Inferior parietal cortex (tissue), 1 donor: ENCODE results near the gene GALNTL6.
A peak's percentile ranks its signal among the peaks of the same experiment; 100 is the strongest.

ENCODE experiments used
- DNase-seq: peaks from one replicate; pipeline ENCODE4 v3.0.0-alpha.2; 2016; ENCODE audit errors: extremely low spot score

The GALNTL6 gene

DNA sequence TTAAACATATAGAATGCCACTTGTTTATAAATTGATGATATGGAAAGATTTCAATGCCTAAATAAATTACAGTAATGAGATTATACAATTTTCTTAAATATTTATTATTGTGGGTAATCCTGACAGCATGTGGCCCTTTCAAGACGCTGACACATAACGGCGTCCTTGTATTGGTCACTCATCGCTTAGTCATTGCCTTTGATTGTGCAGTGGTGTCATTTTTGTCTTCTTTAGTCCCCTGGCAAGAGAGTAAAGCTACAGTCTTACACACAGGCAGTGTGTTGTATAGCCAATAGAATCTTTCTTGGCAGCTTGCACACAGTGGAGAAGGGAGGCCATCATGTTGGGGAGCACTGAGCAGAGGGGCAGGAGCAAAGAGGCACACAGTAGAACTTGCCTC lies 993.6 kb downstream of the GALNTL6 start:
- DNase-seq: no peak

DNA sequence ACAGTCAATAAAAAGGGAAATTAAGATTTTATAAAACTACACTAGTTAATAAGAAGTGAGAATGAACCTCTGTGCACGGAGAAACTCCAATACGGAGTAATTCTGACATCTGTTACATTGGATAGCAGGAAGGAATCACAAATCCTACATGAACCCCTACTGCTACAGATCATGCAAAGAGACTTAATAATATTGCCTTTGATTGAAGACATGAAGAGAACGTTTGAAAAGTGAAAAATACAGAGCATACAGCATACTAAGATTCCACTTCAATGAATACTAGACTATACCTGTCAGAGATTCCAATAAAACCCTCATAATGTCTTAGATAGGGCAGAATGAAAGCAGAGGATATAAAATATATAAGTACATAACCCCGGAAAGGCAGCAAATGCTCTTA lies 995.0 kb downstream of the GALNTL6 start:
- no peak for DNase-seq

DNA sequence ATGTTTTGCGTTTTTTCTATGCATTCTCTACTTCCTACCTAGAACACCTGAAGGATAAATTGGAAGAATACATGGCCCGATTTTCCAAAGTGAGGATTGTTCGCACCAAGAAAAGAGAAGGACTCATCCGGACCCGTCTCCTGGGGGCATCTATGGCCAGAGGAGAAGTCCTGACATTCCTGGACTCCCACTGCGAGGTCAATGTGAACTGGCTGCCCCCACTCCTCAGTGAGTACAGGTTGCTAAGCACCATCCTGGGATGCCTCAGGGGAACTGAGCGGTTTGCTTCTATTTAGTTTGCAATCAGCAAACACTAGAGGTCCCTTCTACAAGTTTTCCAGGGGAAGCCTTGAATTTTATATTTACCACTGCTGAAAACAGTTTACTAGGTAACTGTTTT lies 996.1 kb downstream of the GALNTL6 start:
- DNase-seq: no peak

DNA sequence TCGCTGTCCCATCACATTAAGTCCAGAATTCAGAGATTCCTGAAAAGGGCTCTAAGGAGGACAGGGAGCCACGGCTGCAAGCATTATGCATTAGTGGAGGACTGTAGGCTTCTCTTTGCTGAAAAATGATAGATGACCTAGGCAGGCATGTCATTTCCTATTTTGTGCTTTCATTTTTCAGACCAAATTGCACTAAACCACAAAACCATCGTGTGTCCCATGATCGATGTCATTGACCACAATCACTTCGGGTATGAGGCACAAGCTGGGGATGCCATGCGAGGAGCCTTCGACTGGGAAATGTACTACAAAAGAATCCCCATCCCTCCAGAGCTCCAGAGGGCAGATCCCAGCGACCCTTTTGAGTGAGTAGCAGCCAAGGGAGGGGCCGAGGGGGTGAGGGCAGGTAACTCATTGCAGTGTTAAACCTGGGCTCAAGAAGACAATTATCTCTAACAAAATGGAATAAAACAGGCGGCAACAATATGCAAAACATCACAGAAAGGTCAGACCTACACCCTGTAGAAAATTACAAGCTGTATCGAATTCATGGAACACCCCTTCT lies 1000.2 kb downstream of the GALNTL6 start:
- DNase-seq: no peak

DNA sequence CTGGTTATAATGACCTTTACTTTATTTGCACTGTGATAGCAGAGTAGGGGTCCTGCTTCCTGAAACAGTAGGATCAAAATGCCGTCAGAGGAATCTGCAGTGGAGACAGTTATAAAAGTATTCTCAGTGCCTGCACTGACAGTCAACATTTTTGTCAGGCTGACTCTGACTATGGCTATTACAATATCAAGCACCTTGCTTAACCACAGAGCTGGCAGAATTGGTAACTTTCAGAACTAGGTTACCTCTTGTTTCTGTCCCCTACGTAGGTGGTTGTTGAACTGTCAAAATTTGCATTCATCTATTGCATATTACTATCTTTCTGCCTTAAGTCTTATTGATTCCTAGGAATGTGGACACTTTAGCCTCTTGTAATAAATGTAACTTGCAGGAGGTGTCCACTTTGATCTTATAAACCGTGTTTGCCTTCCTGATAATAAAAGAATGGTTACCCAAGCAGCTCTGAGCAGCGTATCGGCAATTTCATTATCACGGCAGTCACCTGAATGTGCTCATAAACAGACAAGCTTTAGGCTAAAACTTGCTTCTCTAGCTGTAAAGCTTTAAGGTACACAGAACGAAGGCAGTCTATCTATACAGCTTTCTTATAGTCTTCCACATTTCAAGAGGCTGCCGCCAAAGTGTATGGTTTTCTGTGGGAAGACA lies 1002.4 kb downstream of the GALNTL6 start:
- no peak for DNase-seq

DNA sequence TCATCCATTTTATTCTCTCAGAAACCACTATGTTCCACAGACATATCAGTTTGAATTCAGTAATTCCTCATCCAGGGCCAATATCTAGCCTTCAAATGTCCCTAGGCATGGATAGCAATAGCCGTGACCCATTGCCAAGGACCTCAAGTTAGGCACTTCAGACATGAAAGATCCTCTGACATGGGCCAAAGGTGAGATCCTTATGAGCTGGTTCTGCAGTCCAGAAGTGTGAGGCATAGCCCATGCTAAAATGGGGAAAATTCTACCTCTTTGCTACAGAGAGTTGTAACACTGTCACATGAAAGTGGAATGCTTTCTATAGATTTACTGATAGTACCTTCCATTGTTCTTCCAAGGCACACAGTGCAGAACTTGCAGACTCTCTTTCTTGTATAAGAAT lies 1005.7 kb downstream of the GALNTL6 start:
- no peak for DNase-seq

DNA sequence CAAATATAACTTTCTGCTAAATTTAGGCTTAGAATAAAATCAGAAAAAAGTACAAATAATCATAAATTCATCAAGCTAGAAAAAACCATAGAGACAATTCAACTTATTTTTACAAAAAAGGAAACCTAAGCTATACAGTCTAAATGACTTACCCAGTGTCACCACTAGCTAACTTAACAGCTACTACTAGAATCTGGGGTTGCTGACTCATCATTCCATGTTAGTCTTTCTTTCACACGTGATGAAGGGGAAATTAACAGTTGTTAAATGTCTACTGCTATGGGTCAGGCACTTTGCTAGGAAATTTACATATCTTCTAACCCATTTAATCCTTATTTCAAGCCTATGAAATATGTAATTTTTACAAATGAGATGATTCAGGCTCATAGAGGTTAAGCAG lies 1006.1 kb downstream of the GALNTL6 start:
- no peak for DNase-seq

DNA sequence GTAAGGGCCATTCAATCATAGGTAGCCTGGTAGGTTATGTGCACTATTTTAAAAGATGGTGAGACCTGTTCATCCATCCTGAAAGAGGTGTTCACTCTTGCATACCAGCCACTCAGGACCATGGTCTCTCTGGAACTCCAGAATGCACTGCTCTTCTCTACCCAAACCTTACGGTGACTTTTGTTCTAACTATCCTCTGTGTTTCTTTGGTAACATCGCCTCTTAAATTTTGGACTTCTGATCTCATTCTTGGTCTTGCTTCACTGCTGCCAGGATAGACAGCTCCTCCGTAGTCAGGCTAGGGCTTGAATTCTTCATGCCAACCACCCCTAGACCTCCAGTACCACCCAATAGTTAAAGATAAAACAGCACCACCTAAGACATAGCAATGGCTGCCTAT lies 1009.1 kb downstream of the GALNTL6 start:
- DNase-seq: no peak

DNA sequence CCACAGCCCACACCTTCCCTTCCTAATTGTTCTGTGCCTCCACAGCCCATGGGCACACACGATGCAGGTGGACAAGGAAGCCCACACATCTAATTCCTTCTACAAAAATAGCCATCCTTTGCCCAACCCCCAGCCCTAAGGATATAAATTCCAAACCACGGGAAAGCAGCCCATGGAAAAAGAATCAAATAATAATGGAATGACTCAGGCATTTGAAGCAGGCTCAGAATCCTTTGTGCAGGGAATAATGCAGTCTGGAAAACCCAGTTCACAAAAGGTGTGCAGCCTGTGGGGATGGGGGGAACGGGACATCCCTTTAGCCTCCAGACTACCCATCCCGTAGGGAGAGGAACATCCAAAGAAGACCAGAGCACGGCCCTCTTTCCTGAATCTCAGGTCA lies 1013.1 kb downstream of the GALNTL6 start:
- DNase-seq: no peak

DNA sequence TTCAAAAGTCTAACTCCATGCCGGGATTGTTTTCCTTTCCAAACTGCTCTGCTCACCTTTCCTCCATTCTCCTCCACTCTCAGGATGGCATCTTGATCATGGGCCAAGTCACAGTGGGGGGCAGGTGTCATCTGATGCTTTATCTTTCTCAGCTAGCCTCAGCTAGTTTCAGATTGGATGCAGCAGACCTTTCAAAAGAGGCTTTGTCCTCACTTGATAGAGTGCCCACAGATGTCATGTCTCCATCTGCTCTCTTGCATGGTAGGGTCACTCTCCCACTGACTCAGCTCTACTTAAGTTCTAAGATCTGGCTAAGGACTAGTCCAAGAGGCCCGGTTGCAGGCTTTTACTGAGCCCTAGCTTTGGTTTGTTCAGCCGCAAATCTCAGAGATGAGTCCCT lies 1013.7 kb downstream of the GALNTL6 start:
- DNase-seq: no peak

DNA sequence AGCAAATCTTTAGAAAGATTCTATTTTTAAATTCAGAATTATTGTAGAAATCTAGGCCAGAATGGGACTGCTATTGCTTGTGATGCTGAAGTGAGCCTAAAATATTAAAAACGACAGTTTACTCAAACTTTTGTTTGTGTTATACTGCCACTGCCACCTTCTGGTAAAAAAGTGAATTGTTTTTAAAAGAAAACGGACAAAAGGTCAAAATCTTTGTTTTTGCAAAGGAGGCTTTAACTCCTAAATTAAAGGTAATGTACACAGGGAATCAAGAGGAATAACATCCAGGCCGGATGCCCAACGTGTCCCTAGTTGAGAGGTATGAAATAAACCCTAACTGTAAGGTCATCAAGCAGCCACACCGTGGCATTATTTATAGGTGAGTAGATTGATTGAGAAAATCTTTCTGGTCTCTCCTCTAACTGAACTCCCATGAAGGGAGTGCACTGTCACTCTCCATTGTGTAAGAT lies 1017.1 kb downstream of the GALNTL6 start:
- peak; percentile 81 for DNase-seq

DNA sequence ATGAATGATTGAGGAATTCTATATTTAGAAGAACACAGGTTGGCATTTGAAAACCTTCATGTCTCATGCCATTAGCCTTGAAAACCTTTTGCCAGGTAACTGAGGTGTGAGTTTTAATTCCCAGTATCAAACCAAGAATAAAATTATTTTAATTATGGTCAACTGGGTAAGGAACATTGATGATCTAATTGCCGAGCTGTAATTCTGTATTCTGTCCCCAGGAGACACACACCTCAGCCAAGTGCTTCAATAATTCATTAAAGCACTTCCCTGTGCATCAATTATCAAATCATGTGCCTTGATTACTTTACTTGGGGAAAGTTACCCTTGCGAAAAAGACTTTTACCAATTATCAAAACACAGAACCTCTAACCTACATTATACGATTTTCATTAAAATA lies 1023.5 kb downstream of the GALNTL6 start:
- DNase-seq: no peak

DNA sequence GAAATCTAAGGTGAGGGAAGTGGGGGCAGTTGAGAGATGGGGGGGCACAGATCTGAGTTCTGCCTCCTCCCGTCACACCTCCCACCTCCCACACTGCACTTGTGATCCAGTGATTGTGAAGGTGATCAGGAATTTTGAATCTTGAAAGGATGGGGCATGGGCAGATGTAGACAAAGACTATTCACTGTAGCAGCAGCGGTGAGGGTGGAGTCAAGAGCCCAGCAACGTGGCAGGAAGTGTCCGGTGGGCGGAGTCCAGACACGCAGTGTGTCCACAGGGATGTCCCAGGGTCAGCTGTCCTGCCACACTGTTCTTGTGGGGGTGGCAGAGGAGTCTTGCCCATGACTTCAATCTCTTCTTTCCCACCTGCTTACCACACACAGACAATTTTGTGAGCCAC lies 1024.9 kb downstream of the GALNTL6 start:
- DNase-seq: no peak

DNA sequence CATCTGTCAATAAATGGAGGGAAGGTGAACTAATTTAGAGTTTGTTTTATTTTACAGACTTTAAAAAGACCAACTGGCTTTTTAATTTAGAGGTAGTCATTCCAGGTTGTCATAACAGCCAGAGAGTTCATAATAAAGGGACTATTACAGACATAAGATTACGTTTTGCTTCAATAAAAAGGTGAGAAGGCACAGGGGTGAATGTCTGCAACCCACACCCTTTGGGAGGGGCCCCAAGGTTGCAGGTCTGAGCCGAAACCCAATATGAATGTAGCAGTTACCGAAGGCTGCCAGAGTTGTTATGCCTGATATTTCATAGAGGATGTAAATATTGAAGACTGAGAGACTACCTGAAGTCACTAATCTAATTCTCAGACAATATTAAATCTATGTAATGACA lies 1025.7 kb downstream of the GALNTL6 start:
- no peak for DNase-seq

DNA sequence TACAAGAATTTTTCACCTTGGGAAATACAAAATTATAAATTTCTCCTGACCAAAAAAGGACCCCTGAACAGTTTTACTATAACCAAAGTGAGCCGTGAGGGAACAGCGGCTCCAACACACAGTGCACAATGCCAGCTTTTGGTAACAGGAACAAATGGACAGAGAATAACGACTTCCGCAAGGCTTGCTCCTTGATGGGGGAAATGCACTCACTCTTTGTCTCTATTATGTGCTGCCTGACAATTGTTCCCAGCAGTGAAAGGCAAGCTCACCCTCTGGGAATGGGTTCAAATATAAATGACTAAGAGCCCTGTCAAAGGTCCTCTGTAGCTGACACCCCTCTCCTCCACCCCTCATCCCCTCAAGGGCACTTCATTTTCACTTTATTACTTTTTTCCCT lies 1029.6 kb downstream of the GALNTL6 start:
- no peak for DNase-seq

DNA sequence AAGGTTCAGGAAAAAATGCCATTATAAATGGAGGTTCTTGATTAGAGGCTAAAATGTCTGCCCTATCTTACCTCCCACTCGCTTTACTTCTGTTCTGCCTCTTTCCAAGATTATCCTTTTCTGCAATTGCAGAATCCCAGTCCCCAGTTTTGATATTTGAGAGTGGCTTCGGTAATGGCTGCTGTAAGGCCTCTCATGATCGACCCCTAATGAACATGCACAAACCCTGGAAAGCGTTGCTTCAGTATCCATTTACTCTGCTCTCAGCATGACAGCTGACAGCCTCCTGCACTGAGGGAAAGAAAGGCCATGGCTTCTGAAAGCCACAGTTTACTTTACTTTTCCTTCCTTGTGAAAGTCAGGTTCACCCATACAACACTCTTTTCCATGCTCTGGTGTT lies 1030.0 kb downstream of the GALNTL6 start:
- no peak for DNase-seq

DNA sequence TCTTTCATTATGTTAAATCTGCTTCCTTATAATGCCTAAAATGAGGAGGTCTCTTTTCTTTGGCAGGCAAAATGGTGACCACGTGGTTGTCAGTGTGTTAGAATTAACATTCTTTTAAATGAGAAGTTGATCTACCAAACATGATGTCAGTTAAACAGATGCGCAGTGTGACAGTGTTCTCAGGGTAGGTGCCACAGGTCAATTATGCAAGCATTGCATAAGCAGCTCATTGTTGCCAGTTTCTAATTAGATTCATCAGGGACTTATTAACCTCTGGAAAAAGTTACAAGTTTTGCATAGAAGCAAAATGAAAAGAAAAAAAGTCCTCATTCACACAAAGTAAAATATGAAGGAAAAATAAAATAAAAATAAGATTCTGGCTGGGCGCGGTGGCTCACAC lies 1031.4 kb downstream of the GALNTL6 start:
- DNase-seq: no peak

DNA sequence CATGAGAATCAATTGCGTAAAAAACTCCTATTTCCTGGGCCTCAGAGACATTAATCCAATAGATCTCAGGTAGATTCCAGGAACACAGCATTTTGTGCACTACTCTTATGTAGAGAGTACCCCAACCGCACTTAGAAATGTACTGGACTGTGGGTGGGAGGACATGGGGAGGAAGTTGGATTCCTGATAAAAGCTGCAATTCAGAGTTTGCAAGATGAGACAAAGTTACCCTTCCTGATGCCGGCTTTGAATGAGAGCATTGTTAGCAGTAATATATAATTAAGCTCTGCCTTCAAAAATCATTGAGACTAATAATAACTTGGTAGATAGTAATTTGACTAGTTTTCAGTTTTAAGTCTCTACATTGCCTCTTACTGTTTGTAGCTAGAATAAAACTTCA lies 1032.1 kb downstream of the GALNTL6 start:
- DNase-seq: no peak

DNA sequence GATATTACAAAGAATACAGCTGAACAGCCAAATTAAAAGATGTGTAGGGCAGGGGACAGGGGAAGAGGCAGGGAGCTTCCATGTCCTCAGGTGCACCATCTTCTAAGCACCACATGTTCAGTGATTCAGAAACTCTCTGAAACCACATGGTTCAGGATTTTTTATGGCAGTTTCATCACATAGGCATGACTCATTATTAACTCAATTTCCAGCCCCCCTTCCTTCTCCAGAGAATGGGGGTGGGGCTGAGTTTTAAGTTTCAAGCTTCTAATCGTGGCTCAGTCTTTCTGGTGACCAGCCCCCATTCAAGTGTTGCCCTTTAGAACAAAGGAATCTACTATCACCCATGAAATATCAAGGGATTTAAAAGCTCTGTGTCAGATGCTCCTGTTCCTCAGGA lies 1037.6 kb downstream of the GALNTL6 start:
- DNase-seq: no peak

DNA sequence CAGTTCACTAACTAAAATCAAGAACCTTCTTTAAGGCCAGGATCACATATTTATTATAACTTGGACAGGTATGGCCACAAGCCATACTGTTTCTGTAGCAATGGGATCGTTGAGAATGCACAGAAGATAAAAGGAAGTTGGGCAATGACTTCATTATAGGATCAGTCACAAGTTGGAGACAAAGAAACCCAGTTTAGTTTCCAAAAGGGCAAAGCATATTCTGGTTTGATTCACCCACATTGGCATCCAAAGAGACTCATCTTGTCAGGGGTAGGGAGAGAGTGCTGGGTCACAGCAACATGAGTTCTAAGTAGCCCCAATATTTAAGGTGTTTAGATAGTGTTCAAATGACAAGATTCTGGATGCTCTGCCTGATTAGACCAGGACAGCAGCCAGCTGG lies 1038.3 kb downstream of the GALNTL6 start:
- no peak for DNase-seq

DNA sequence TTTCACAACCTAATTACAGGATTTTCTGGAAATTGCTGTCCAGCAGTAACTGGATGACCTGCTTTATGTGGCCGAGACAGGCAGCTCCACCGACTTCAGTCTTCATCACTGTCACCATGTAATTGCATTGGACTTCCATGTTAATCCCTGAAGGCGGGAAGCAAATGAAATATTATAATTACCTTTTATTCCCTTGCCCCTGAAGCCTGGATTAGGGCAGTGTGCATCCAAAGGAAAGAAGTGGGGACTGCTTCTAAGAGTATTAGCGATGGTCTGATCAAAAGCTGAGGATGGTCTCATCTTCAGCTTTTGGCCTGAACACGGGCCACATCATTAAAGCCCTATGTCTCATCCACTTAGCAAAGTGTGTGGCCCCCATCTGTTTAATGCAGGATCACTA lies 1043.8 kb downstream of the GALNTL6 start:
- DNase-seq: no peak

DNA sequence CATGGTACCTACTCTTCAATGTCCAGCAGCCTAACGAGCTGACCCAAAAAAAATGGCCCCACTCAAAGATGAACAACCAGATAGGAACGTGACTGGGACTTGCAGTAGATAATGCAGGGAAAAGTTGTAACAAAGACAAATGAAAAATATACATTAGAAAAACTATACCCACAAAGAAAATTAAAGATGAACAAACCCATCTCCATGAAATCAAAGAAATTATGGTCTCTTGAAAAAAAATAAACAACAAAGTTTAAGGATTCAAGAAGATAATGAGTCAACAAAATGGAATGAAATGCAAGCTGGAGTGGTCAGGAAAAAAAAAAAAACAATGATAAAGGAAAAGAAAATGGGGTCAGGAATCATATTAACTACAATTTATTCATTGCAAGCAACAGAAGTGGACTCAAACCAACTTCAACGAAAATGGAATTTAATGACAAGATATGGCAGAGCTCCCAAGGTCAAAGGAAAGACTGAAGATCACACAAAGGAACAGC lies 1045.6 kb downstream of the GALNTL6 start:
- DNase-seq: no peak

DNA sequence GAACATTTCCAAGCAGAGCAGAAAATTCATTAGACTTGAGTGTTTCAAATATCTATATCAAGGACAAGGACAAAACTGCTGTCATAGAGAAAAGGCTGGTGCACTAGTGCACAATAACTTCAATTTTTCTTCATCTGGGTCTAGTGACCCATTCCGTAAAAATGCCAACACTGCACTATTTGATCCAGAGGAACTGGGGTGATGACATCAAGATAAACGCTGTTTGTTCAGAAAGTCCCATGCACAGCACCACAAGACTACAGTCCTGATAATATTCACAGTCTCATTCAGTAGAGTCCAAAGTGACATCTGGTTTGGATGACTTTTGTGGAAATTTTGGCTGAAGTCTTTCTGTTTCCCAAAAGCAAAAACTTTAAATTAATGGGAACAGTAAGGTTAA lies 1051.9 kb downstream of the GALNTL6 start:
- DNase-seq: no peak
